ENCODE data around the gene LHX6. TPM values are rescaled to one million over a fixed set of nuclear protein-coding genes. Genes with fewer than 3 reads are reported as not detected.

Gene LHX6
- total RNA-seq, 1 donor from 2014 or later: 4.5 TPM

GRCh38 chr9:122216138-122216797 is 12.5 kb downstream of the LHX6 start:
- no peak for DNase-seq (ENCODE audit: low spot score)

GRCh38 chr9:122215663-122216062 is 13.1 kb downstream of the LHX6 start:
- DNase-seq (ENCODE audit: low spot score): no peak

- no peak for DNase-seq (ENCODE audit: low spot score)
Observed at GRCh38 chr9:122214507-122214906, 14.2 kb downstream of the LHX6 start.

DNA sequence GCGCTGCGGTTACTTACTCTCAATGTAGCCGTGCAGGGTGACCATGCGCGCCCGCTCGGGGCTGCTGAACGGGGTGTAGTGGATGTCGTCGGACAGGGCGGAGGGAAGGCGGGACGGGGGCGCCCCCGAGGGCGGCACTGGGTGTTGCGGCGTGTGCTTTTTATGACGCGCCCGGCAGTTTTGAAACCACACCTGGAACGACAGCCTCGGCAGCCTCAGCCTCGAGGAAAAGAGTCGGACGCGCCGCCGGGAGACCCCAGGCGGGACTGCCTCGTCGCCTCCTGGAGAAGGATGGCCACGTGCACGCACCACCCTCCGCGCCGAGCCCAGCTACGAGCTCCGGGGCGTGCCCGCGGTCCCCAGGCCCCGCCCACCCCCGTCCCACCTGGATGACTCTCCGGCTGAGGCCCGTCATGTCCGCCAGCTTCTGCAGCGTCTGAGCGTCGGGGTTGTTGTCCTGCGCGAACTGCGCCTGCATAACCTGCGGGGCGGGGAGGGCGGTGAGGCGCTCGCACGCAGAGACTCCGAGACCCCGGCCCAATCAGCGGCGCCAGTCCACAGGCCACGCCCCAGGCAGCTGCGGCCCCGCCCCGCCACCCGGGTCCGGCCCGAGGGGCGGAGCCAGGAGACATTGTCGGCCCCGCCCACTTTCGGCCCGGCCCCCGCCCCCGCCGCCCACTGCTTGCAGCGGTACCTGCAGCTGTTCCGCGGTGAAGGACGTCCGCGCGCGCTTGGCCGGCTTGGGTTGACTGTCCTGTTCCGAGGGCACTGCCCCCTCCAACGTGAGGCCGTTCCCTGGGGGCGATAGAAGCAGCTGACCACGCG is 15.0 kb downstream of the LHX6 start:
- DNase-seq (ENCODE audit: low spot score): no peak

- DNase-seq (ENCODE audit: low spot score): no peak
Observed at GRCh38 chr9:122213102-122213588, 15.6 kb downstream of the LHX6 start.

DNA sequence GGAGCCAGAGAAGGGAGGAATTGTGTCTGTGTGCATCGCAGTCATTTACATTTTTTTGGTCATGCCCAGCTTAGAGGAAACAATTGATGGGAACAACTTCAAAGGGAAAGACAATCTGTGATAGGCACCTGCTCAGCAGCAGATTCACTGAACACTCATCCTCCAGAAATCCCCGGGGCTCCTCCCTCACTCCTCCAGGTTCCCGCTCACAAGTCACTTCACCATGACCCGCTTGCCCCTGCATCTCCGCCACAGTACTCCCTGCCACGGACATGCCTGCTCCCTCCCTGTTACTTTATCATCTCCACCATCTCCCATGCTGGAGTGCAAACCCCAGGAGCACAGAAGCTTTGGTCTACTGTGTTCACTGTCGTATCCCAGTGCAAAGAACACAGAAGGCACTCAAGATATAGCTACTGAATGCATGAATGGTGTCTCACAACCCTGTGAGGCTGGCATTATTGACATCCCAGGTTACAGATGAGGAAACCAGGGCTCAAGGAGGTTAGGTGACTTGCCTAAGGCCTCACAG is 16.2 kb downstream of the LHX6 start:
- DNase-seq (ENCODE audit: low spot score): no peak

GRCh38 chr9:122209451-122209850 is 19.3 kb downstream of the LHX6 start:
- no peak for DNase-seq (ENCODE audit: low spot score)

GRCh38 chr9:122207096-122207495 is 21.7 kb downstream of the LHX6 start:
- no peak for DNase-seq (ENCODE audit: low spot score)

GRCh38 chr9:122206118-122207046 is 22.4 kb downstream of the LHX6 start:
- no peak for DNase-seq (ENCODE audit: low spot score)

GRCh38 chr9:122205176-122205575 is 23.6 kb downstream of the LHX6 start:
- DNase-seq (ENCODE audit: low spot score): no peak

- DNase-seq (ENCODE audit: low spot score): no peak
Observed at GRCh38 chr9:122204491-122204890, 24.3 kb downstream of the LHX6 start.

GRCh38 chr9:122204055-122204454 is 24.7 kb downstream of the LHX6 start:
- DNase-seq (ENCODE audit: low spot score): no peak

GRCh38 chr9:122202111-122202510 is 26.6 kb downstream of the LHX6 start:
- DNase-seq (ENCODE audit: low spot score): no peak

GRCh38 chr9:122201641-122202040 is 27.1 kb downstream of the LHX6 start:
- no peak for DNase-seq (ENCODE audit: low spot score)

DNA sequence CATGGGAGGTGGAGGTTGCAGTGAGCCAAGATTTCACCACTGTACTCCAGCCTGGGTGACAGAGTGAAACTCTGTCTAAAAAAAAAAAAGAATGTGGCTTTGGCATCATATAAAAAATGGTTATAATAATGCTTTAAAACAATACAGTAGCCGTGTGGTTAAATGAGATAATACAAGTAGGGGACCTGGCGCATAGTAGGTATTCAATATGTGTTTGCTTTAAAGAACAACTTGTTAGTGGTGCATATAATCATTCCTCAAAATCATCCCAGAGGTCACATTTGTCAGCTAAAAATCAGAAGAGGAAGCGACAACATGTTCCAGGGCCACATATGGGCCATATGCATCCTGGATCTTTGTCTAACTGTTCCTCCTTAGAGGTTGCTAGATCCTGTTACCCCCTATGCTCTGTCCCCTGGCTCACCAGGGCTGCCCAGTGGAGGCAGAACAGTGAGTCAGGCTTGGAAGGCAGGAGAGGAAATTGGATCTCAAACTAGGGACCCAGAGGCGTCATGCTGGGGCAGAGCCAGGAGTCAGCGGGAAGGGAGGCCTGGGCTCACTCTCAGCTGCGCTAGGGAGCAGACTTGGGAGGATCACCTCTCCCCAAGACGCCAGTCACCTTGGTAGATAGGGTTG is 27.7 kb downstream of the LHX6 start:
- no peak for DNase-seq (ENCODE audit: low spot score)

- no peak for DNase-seq (ENCODE audit: low spot score)
Observed at GRCh38 chr9:122197882-122198281, 30.9 kb downstream of the LHX6 start.

- DNase-seq (ENCODE audit: low spot score): no peak
Observed at GRCh38 chr9:122197426-122197825, 31.3 kb downstream of the LHX6 start.

DNA sequence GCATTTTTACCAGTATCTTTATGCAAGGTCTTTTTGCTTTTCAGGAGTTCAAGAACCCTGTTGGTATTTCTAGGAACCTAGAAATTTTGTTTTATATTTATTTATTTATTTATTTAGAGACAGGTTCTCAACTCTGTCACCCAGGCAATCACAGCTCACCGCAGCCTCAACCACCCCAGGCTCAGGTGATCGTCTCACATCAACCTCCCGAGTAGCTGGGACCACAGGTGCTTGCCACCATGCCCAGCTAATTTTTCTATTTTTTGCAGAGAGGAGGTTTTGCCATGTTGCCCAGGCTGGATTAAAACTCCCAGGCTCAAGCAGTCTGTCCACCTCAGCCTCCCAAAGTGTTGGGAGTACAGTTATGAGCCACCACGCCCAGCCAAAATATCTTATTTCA is 32.9 kb downstream of the LHX6 start:
- no peak for DNase-seq (ENCODE audit: low spot score)

- no peak for DNase-seq (ENCODE audit: low spot score)
Observed at GRCh38 chr9:122193651-122194050, 35.1 kb downstream of the LHX6 start.

- DNase-seq (ENCODE audit: low spot score): no peak
Observed at GRCh38 chr9:122192914-122193525, 35.7 kb downstream of the LHX6 start.
